GM21786 (cell line): ENCODE measurements around the gene CYB5D1.
A peak's percentile ranks its signal among the peaks of the same experiment; 100 is the strongest.

Source experiments
- ATAC-seq: cut with Tn5 transposase; IDR thresholded peaks from one replicate; pipeline ENCODE4 v1.9.1; 2021; ENCODE audit not compliant: unreplicated experiment

CYB5D1 gene

DNA sequence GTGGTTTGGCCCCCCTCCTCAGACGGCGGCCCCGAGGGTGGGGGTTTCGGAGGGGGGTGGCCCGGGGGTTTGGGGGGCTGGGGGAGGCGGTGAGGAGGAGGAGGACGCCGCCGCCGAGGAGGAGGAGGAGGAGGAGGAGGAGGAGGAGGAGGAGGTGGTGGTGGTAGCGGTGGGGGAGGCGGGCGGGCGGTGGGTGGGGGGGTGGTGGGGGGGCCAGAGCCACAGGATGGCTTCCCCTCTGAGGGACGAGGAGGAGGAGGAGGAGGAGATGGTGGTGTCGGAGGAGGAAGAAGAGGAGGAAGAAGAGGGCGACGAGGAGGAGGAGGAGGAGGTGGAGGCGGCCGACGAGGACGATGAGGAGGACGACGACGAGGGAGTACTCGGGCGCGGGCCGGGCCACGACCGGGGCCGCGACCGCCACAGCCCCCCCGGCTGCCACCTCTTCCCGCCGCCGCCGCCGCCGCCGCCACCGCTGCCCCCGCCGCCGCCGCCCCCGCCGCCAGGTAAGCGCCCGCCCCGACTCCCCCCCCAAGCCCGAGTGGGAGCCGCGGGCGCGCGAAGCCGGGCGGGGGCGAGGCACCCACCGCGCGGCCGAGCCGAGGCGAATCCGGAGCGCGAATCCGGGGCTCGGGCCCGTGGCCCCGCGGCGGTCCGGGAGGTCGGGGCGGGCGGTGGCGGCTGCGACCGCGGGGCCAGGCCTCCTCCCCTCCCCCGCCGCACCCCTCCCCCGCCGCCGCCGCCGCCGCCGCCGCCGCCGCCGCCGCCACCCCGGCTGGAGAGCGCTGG, 27.0 kb downstream of the CYB5D1 start:
- ATAC-seq: no peak

DNA sequence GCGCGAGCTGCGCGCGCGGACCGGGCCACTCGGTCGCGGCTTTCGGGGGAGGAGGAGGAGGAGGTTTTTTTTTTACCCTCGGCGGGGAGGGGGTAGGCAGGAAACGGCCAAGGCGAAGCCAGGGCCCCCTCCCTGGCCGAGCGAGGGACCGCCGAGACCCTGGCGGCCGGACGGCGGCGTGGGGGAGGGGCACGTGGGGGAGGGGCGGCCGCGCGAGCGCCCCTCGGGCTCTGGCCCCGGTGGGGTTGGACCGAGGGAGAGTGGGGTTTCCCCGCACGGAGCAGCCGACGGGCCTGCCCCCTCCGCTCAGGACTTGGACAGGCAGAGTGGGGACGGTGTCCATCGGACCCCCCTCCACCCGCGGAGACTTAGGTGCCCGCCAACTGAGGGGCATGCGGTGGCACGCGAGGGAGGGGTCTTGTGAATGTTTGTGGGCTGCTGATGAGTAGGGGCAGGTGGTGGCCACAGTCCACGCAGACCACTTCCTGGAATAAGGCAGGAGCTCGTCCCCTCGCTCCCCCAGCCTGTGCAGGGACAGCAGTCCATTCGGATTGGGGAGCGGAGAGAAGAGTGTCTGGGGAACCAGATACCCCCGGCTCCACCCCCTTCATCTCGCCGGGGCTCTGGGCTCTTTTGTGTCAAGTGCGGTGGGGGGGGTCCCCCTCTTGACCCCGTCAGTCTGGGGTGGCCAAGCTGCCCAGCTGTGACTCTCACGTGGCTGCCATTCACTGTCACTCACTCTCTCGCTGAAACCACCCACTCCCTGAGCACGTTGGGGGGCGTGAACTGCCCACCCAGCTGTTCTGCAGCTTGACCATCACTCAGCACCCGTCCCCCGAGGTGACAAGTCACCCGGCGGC, 27.8 kb downstream of the CYB5D1 start:
- ATAC-seq: no peak

GRCh38 chr17:7886227-7887037, 28.6 kb downstream of the CYB5D1 start:
- no peak for ATAC-seq

DNA sequence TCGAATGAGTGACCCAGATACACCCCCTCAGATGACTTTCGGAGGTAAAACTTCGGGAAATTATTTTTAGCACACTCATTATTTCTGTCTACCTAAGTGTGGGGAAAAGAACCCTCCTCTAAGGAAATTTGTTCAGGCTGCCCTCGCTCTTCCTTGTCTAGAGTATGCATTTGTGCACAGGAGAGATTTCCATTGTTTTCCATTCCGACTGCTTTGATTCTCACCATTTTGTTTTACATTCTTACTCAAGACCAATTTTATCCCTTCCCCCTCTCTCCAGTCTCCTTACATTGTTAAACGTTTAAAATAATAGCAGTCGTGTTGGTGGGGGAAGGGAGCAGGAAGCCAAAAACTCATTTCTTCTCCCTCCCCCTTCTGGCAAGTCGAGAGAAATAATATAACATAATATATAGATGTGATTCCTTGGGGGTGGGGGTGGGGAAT, 29.3 kb downstream of the CYB5D1 start:
- no peak for ATAC-seq

GRCh38 chr17:7887482-7888183, 29.8 kb downstream of the CYB5D1 start:
- peak; percentile 34 for ATAC-seq

GRCh38 chr17:7888184-7888920, 30.5 kb downstream of the CYB5D1 start, which contains the start of gene CHD3:
Gene CHD3 (plus strand): TSS chr17:7888789. CDS start chr17:7889001, 212 bp downstream.
- no peak for ATAC-seq

- no peak for ATAC-seq
Observed at GRCh38 chr17:7889166-7889955, 31.6 kb downstream of the CYB5D1 start.

- ATAC-seq: no peak
Observed at GRCh38 chr17:7893187-7893880, 35.5 kb downstream of the CYB5D1 start.

DNA sequence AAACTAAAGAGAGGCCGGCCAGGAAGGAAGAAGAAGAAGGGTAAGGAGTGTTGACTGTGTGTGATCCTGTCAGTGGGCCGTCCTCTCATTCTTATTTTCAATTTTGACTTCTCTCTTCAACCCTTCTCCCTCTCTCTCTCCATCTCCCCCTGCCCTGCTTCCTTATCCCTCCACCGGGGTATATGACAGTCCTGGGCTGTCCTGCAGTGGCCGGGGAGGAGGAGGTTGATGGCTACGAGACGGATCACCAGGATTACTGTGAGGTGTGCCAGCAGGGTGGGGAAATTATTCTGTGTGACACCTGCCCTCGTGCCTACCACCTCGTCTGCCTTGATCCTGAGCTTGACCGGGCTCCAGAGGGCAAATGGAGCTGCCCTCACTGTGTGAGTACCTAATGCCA, 36.4 kb downstream of the CYB5D1 start:
- ATAC-seq: no peak

DNA sequence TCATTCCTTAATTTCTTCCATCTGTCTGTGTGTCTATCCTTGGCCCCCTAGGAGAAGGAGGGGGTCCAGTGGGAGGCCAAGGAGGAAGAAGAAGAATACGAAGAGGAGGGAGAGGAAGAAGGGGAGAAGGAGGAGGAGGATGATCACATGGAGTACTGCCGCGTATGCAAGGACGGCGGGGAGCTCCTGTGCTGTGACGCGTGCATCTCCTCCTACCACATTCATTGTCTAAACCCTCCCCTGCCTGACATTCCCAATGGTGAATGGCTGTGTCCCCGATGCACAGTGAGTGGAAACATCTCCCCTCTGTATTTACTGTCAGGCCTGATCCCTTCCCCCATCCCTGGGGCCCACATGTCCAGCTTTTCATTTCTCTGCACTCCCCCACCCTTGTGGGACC, 37.1 kb downstream of the CYB5D1 start:
- ATAC-seq: no peak

DNA sequence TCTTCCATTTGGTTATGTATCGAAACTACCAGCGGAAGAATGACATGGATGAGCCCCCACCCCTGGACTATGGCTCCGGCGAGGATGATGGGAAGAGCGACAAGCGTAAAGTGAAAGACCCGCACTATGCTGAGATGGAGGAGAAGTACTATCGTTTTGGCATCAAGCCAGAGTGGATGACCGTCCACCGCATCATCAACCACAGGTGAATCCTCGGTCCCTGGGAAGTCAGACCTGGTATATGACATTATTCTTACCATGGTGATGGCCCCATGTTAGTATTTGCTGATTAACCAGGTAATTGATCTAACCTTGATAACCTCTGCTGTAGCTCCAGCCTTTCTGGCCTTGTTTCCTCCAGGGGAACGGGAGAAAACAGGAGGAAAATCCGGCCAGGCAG, 39.3 kb downstream of the CYB5D1 start:
- no peak for ATAC-seq

DNA sequence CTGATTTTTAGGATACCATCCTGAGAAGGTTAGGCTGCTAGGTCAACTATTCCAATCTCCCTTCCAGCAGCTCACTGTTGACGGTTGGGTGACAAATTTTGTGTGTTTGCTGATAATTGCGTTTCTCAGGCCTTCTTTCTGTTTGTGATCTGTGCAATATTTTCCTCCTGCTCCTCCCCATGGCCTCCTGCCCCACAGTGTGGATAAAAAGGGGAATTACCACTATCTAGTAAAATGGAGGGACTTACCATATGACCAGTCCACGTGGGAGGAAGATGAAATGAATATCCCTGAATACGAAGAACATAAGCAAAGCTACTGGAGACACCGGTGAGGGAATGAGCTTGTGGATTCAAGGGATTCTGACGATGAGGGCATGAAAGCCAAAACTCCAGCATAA, 40.0 kb downstream of the CYB5D1 start:
- ATAC-seq: no peak

- no peak for ATAC-seq
Observed at GRCh38 chr17:7903154-7904103, 45.6 kb downstream of the CYB5D1 start.

DNA sequence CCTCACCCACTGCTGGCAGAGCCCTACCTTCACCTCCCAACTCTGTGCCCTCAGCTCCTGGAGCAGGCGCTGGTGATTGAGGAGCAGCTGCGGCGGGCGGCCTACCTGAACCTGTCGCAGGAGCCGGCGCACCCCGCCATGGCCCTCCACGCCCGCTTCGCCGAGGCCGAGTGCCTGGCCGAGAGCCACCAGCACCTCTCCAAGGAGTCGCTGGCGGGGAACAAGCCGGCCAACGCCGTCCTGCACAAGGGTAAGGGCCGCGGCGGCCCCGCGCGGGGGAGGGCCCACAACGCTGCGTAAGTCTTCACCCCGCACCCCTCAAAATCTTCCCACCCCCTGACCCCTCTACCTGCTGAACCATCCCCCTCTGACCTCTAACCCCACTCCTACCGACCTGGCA, 51.3 kb downstream of the CYB5D1 start:
- ATAC-seq: no peak

DNA sequence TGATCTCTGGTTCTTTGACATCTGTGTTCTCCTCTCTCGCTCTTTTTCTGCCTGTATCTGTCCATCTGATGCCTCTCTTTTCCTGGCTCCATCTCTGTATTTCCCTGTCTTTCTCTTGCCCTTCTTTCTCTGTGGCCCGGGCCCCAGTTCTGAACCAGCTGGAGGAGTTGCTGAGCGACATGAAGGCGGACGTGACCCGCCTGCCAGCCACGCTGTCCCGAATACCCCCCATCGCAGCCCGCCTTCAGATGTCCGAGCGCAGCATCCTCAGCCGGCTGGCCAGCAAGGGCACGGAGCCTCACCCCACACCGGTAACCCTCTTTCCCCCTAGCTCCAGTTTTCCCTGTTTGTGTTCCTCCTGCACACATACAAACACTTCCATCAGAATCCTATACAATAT, 52.5 kb downstream of the CYB5D1 start:
- no peak for ATAC-seq

- no peak for ATAC-seq
Observed at GRCh38 chr17:7910711-7911110, 52.9 kb downstream of the CYB5D1 start.

GRCh38 chr17:7911116-7911515, 53.3 kb downstream of the CYB5D1 start:
- ATAC-seq: no peak
